Measurements from ENCODE around the gene ERFL.

The ERFL gene

DNA sequence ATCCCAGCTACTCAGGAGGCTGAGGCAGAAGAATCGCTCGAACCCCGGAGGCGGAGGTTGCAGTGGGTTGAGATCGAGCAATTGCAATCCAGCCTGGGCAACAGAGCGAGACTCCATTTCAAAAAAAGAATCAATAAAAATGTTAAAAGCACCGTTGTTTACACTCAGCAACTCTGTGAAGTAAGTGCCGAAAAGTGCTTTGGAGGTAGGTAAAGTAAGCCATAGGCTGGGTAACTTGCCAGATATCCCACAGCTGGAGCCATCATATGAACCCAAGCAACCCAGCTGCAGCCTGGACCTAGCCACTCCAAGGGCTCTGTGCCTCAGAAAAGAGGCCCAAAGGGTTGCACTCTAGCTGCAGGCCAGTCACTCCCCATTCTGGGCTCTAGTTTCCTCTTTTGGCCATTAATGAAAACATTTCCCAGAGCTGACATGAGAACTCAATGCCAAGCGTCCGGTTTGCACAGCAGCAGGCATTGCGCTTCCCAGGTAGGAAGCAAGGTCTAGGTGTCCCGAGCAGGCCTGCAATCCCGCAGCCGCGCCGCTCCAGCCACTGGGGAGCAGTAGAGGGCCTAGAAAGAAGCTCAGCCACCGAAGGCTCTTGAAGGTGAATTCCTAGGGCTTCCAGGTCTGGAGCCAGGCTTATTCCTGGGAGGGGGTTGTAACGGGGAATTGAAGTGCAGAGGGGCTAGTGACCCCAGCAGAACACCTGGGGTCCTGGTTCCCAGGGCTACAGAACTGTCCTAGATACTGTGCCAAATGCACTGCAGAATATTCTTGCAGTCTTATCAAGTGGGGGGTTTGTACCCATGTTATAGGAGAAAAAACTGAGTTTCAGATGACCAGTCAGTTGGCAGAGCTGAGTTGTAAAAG is 55.2 kb downstream of the ERFL start (continued):
- TF ChIP-seq IKZF3 (tag by site-specific recombination; IDR thresholded peaks at IDR 0.05) = peak; percentile 97
- TF ChIP-seq ZBTB26 (tag by site-specific recombination; optimal IDR thresholded peaks at IDR 0.05) = no peak
- TF ChIP-seq KLF10 (tag by site-specific recombination; IDR thresholded peaks at IDR 0.05) = peak; percentile 25; the same call in 1 of the 2 replicates
- no peak for TF ChIP-seq ZSCAN16 (tag by site-specific recombination; IDR thresholded peaks at IDR 0.05)
- TF ChIP-seq BCL11A (tag by site-specific recombination; IDR thresholded peaks at IDR 0.05; ENCODE audit: low read depth) = peak; percentile 74
- no peak for TF ChIP-seq ZNF112 (tag by site-specific recombination; IDR thresholded peaks at IDR 0.05)

DNA sequence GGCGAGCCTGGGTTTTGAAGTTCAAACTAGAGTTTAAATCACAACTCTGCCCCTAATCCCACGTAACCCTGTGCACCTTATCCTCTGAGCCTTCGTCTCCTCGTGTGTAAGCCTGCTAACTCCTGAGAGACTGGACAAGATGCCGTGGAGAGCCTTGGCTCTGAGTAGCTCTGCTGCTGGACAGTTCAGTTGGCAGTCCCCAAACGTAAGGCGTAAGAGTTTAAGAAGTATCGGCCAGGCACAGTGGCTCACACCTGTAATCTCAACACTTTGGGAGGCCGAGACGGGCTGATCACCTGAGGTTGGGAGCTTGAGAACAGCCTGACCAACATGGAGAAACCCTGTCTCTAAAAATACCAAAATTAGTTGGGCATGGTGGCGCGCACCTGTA is 55.9 kb downstream of the ERFL start:
- peaks cover 41 to 50% of the 10 kb centered on the region in 2 experiments for H3K36me3 ChIP-seq (ENCODE audit: control insufficient read depth in 2 of 2, insufficient read depth in 1 of 2, low read length in 2 of 2)
- ChIA-PET CTCF (interaction anchor here (0.7 to 5.9 kb wide), 19 partner anchors 9 to 162 kb away, joined by 3 to 73 read pairs (median 5); partner anchors contain the start of genes RABAC1 and RPS19), POLR2A (interaction anchor here (1.2 to 7.2 kb wide), 12 partner anchors 9 to 163 kb away, joined by 3 to 118 read pairs (median 8); partner anchors contain the start of genes ARHGEF1, RABAC1 and RPS19)
- H3K27ac ChIP-seq (ENCODE audit: extremely low read depth, low read depth, low read length) = peak overlapping the region; percentile 51
- H3K9me3 ChIP-seq (ENCODE audit: control insufficient read depth, insufficient read depth, low read depth, low read length) = no peaks in the 10 kb centered on the region
- H3K4me1 ChIP-seq (ENCODE audit: control insufficient read depth, insufficient read depth, low read length) = no peaks in the 10 kb centered on the region; the same call in 1 of the 2 replicates
- TF ChIP-seq ZNF121 (tag by site-specific recombination; IDR thresholded peaks at IDR 0.05) (no peak), TCF7L2 (IDR thresholded peaks at IDR 0.05; ENCODE audit: borderline replicate concordance, low read depth, low read length) (no peak), ZNF292 (tag by site-specific recombination; IDR thresholded peaks at IDR 0.05; ENCODE audit: borderline replicate concordance, low read depth) (no peak), ZBTB8A (tag by site-specific recombination; IDR thresholded peaks at IDR 0.05) (no peak), REST (tag by site-specific recombination; IDR thresholded peaks at IDR 0.05) (peak; percentile 66), ZNF639 (tag by site-specific recombination; IDR thresholded peaks at IDR 0.05) (0 out of 2 replicates have a peak, but pooled peaks have one; percentile 48), KLF17 (tag by site-specific recombination; IDR thresholded peaks at IDR 0.05) (0 out of 2 replicates have a peak, but pooled peaks have one; percentile 21), KLF10 (tag by site-specific recombination; IDR thresholded peaks at IDR 0.05) (0 out of 2 replicates have a peak, but pooled peaks have one; percentile 14), ZNF768 (tag by site-specific recombination; IDR thresholded peaks at IDR 0.05) (peak; percentile 2; the same call in 1 of the 2 replicates), ZNF791 (tag by site-specific recombination; IDR thresholded peaks at IDR 0.05) (no peak), ZFP3 (tag by site-specific recombination; IDR thresholded peaks at IDR 0.05; ENCODE audit: low read depth) (peak; percentile 94), KLF16 (tag by site-specific recombination; IDR thresholded peaks at IDR 0.05) (no peak), ZNF302 (tag by site-specific recombination; IDR thresholded peaks at IDR 0.05; ENCODE audit: low read depth) (no peak)
- TF ChIP-seq, protein P1, sequence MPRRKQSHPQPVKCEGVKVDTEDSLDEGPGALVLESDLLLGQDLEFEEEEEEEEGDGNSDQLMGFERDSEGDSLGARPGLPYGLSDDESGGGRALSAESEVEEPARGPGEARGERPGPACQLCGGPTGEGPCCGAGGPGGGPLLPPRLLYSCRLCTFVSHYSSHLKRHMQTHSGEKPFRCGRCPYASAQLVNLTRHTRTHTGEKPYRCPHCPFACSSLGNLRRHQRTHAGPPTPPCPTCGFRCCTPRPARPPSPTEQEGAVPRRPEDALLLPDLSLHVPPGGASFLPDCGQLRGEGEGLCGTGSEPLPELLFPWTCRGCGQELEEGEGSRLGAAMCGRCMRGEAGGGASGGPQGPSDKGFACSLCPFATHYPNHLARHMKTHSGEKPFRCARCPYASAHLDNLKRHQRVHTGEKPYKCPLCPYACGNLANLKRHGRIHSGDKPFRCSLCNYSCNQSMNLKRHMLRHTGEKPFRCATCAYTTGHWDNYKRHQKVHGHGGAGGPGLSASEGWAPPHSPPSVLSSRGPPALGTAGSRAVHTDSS (tag by site-specific recombination; IDR thresholded peaks at IDR 0.05) = peak; percentile 53; the same call in 1 of the 2 replicates
- TF ChIP-seq, protein P2, sequence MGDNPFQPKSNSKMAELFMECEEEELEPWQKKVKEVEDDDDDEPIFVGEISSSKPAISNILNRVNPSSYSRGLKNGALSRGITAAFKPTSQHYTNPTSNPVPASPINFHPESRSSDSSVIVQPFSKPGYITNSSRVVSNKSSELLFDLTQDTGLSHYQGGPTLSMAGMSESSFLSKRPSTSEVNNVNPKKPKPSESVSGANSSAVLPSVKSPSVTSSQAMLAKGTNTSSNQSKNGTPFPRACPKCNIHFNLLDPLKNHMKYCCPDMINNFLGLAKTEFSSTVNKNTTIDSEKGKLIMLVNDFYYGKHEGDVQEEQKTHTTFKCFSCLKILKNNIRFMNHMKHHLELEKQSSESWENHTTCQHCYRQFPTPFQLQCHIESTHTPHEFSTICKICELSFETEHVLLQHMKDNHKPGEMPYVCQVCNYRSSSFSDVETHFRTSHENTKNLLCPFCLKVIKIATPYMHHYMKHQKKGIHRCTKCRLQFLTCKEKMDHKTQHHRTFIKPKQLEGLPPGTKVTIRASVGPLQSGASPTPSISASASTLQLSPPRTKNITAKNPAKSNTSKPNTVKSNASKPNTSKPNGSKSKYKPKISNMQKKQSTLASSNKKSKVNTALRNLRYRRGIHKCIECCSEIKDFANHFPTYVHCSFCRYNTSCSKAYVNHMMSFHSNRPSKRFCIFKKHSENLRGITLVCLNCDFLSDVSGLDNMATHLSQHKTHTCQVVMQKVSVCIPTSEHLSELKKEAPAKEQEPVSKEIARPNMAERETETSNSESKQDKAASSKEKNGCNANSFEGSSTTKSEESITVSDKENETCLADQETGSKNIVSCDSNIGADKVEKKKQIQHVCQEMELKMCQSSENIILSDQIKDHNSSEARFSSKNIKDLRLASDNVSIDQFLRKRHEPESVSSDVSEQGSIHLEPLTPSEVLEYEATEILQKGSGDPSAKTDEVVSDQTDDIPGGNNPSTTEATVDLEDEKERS (tag by site-specific recombination; IDR thresholded peaks at IDR 0.05) = 0 out of 2 replicates have a peak, but pooled peaks have one; percentile 44
- TF ChIP-seq, protein P3, sequence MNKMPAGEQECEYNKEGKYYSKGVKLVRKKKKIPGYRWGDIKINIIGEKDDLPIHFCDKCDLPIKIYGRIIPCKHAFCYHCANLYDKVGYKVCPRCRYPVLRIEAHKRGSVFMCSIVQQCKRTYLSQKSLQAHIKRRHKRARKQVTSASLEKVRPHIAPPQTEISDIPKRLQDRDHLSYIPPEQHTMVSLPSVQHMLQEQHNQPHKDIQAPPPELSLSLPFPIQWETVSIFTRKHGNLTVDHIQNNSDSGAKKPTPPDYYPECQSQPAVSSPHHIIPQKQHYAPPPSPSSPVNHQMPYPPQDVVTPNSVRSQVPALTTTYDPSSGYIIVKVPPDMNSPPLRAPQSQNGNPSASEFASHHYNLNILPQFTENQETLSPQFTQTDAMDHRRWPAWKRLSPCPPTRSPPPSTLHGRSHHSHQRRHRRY (tag by site-specific recombination; IDR thresholded peaks at IDR 0.05) = no peak
- H3K4me3 ChIP-seq (ENCODE audit: low read depth, low read length) = no peak overlapping the region
